Tibial artery (tissue), 4 donors: Measurements from ENCODE around the gene MITF.

Experiments used
- DNase-seq, 2 donors: peaks; one replicate each; pipeline ENCODE4 v3.0.0-alpha.2; 2019
- H3K27ac ChIP-seq, 2 donors: fragments of 200-600 bp; sonication (generic) in 1 of 2; 1 replicate in 1 of 2; 2 replicates in 1 of 2; pipeline ENCODE4 v1.5.1; 2018 to 2019; ENCODE audit warnings: mild to moderate bottlenecking in 1 of 2
- H3K27me3 ChIP-seq, 2 donors: fragments of 200-600 bp; sonication (generic) in 1 of 2; one replicate each; pipeline versions ENCODE4 v1.5.1 to v1.6.0; 2016 to 2019
- H3K36me3 ChIP-seq, 3 donors: fragments of 200-600 bp; sonication (generic) in 2 of 3; one replicate each; pipeline ENCODE4 v1.5.1; 2016 to 2019; ENCODE audit warnings: mild to moderate bottlenecking in 2 of 3
- H3K4me1 ChIP-seq, 4 donors: fragments of 200-600 bp; sonication (generic) in 2 of 4; 1 replicate in 3 of 4; 2 replicates in 1 of 4; pipeline ENCODE4 v1.5.1; 2016 to 2019
- H3K4me3 ChIP-seq, 2 donors: fragments of 200-600 bp; sonication (generic) in 1 of 2; 1 replicate in 1 of 2; 2 replicates in 1 of 2; pipeline ENCODE4 v1.5.1; 2018 to 2019; ENCODE audit warnings: mild to moderate bottlenecking in 2 of 2
- H3K9me3 ChIP-seq, 3 donors: fragments of 200-600 bp; sonication (generic) in 1 of 3; one replicate each; pipeline ENCODE4 v1.5.1; 2016 to 2019
- CTCF ChIP-seq, 2 experiments: fragments of 200-600 bp in 1 of 2; fragments of 450-650 bp in 1 of 2; IDR thresholded peaks; one replicate each; pipeline ENCODE4 v1.5.1; 2017 to 2019; ENCODE audit warnings: antibody characterized with exemption in 2 of 2, mild to moderate bottlenecking in 1 of 2, moderate library complexity in 1 of 2
- intact Hi-C: fragments of 100-400 bp; cut with DNase I; formaldehyde crosslinking; loops from one replicate; pipeline ENCODE4 v1.15.0; 2023; ENCODE audit warnings: low total_unique reads

MITF gene

GRCh38 chr3:69828817-69829216, 89.6 kb downstream of the MITF start:
- H3K27ac ChIP-seq: no peak overlapping the region
- no peaks in the 10 kb centered on the region for H3K4me1 ChIP-seq
- TF ChIP-seq CTCF (IDR thresholded peaks at IDR 0.05): no peak
- H3K36me3 ChIP-seq: no peaks in the 10 kb centered on the region
- H3K9me3 ChIP-seq: no peaks in the 10 kb centered on the region
- no peak overlapping the region for H3K4me3 ChIP-seq
- H3K27me3 ChIP-seq: no peaks in the 10 kb centered on the region
- intact Hi-C loops: no loop called here
- no peak for DNase-seq

- H3K36me3 ChIP-seq: no peaks in the 10 kb centered on the region
- intact Hi-C loops: no loop called here
Observed at GRCh38 chr3:69830147-69830546, 90.9 kb downstream of the MITF start.

GRCh38 chr3:69831737-69832136, 92.5 kb downstream of the MITF start:
- intact Hi-C loops: no loop called here
- no peak for TF ChIP-seq CTCF (IDR thresholded peaks at IDR 0.05)
- Histone ChIP-seq H3K4me1 (peaks cover 0 to 5% (median 3%) of the 10 kb centered on the region in 4 donors), H3K4me3 (no peak overlapping the region), H3K27me3 (no peaks in the 10 kb centered on the region), H3K36me3 (no peaks in the 10 kb centered on the region), H3K9me3 (peaks cover 0 to 8% (median 0%) of the 10 kb centered on the region in 3 donors), H3K27ac (no peak overlapping the region)
- DNase-seq: no peak

More at GRCh38 chr3:69830147-69830546, 90.9 kb downstream of the MITF start:
- Histone ChIP-seq H3K27ac (no peak overlapping the region), H3K4me1 (no peaks in the 10 kb centered on the region), H3K27me3 (no peaks in the 10 kb centered on the region), H3K4me3 (no peak overlapping the region), H3K9me3 (peaks cover 0 to 1% (median 0%) of the 10 kb centered on the region in 3 donors)
- no peak for TF ChIP-seq CTCF (IDR thresholded peaks at IDR 0.05)
- no peak for DNase-seq

GRCh38 chr3:69833591-69833990, 94.3 kb downstream of the MITF start:
- Histone ChIP-seq H3K36me3 (no peaks in the 10 kb centered on the region), H3K9me3 (peaks cover 0 to 8% (median 0%) of the 10 kb centered on the region in 3 donors), H3K27me3 (no peaks in the 10 kb centered on the region), H3K4me1 (peaks cover 0 to 21% (median 11%) of the 10 kb centered on the region in 4 donors), H3K27ac (no peak overlapping the region), H3K4me3 (no peak overlapping the region)
- no peak for TF ChIP-seq CTCF (IDR thresholded peaks at IDR 0.05)
- intact Hi-C loops: no loop called here
- no peak for DNase-seq

GRCh38 chr3:69838217-69838616, 99.0 kb downstream of the MITF start:
- intact Hi-C loops: no loop called here
- Histone ChIP-seq H3K4me1 (peaks cover 0 to 24% (median 16%) of the 10 kb centered on the region in 4 donors), H3K36me3 (no peaks in the 10 kb centered on the region), H3K4me3 (no peak overlapping the region), H3K9me3 (peaks cover 0 to 8% (median 0%) of the 10 kb centered on the region in 3 donors), H3K27ac (no peak overlapping the region), H3K27me3 (no peaks in the 10 kb centered on the region)
- no peak for TF ChIP-seq CTCF (IDR thresholded peaks at IDR 0.05)
- DNase-seq: no peak
